ENCODE data around the gene TBXAS1. TPM values are rescaled to one million over a fixed set of nuclear protein-coding genes. Genes with fewer than 3 reads are reported as not detected.

The TBXAS1 gene
- total RNA-seq, 2 experiments from 2014 or later = 5.5 to 6.0 TPM

- Histone ChIP-seq H3K9me3 (ENCODE audit: control insufficient read depth in 1 of 2, insufficient read depth in 1 of 2, low read length in 2 of 2) (no peaks in the 10 kb centered on the region), H3K27me3 (ENCODE audit: control insufficient read depth in 1 of 2, insufficient read depth in 2 of 2, low read length in 2 of 2) (no peaks in the 10 kb centered on the region), H3K36me3 (ENCODE audit: insufficient read depth, low read length) (no peaks in the 10 kb centered on the region), H3K27ac (ENCODE audit: low read depth in 1 of 2, low read length in 2 of 2) (no peak overlapping the region), H3K4me3 (ENCODE audit: low read length) (no peak overlapping the region), H3K4me1 (ENCODE audit: insufficient read depth, low read length) (no peaks in the 10 kb centered on the region)
- CTCF ChIA-PET = no interaction called here
- ATAC-seq (ENCODE audit: poor library complexity) (no peak), DNase-seq (no peak)
- Mint-ChIP-seq H3K36me3 (ENCODE audit: low read depth) (no peaks in the 10 kb centered on the region), H3K27ac (no peak overlapping the region), H3K27me3 (no peaks in the 10 kb centered on the region), H3K9me3 (no peaks in the 10 kb centered on the region), H3K4me3 (no peak overlapping the region), H3K4me1 (ENCODE audit: low read depth) (no peaks in the 10 kb centered on the region)
- intact Hi-C loops (cut with DNase I, micrococcal nuclease) = no loop called here
- TF ChIP-seq CTCF (IDR thresholded peaks at IDR 0.05) = no peak
- POLR2A ChIA-PET = no interaction called here
These were observed 56.4 kb downstream of the TBXAS1 start for GRCh38 chr7:139885511-139885910.

GRCh38 chr7:139886206-139886605 is 57.1 kb downstream of the TBXAS1 start:
- no peaks in the 10 kb centered on the region for H3K9me3 Mint-ChIP-seq
- no peaks in the 10 kb centered on the region for H3K4me1 ChIP-seq (ENCODE audit: insufficient read depth, low read length)
- H3K4me3 ChIP-seq (ENCODE audit: low read length) = no peak overlapping the region
- no peaks in the 10 kb centered on the region for H3K27me3 ChIP-seq (ENCODE audit: control insufficient read depth in 1 of 2, insufficient read depth in 2 of 2, low read length in 2 of 2)
- DNase-seq (peak in 2 of 14 experiments; percentile 21 to 28), ATAC-seq (ENCODE audit: poor library complexity) (no peak)
- no peaks in the 10 kb centered on the region for H3K9me3 ChIP-seq (ENCODE audit: control insufficient read depth in 1 of 2, insufficient read depth in 1 of 2, low read length in 2 of 2)
- no peaks in the 10 kb centered on the region for H3K36me3 Mint-ChIP-seq (ENCODE audit: low read depth)
- H3K4me3 Mint-ChIP-seq = no peak overlapping the region
- no peaks in the 10 kb centered on the region for H3K36me3 ChIP-seq (ENCODE audit: insufficient read depth, low read length)
- POLR2A ChIA-PET = no interaction called here
- no peaks in the 10 kb centered on the region for H3K4me1 Mint-ChIP-seq (ENCODE audit: low read depth)
- H3K27ac ChIP-seq (ENCODE audit: low read depth in 1 of 2, low read length in 2 of 2) = no peak overlapping the region
- intact Hi-C loops (cut with DNase I, micrococcal nuclease) = no loop called here
- CTCF ChIA-PET = no interaction called here
- H3K27me3 Mint-ChIP-seq = no peaks in the 10 kb centered on the region
- H3K27ac Mint-ChIP-seq = no peak overlapping the region
- TF ChIP-seq CTCF (IDR thresholded peaks at IDR 0.05) = no peak

- DNase-seq (no peak), ATAC-seq (ENCODE audit: poor library complexity) (no peak)
- no peaks in the 10 kb centered on the region for H3K9me3 ChIP-seq (ENCODE audit: control insufficient read depth in 1 of 2, insufficient read depth in 1 of 2, low read length in 2 of 2)
- no peak overlapping the region for H3K4me3 Mint-ChIP-seq
- no peak overlapping the region for H3K27ac Mint-ChIP-seq
- H3K36me3 Mint-ChIP-seq (ENCODE audit: low read depth) = no peaks in the 10 kb centered on the region
- no peaks in the 10 kb centered on the region for H3K36me3 ChIP-seq (ENCODE audit: insufficient read depth, low read length)
- H3K4me1 ChIP-seq (ENCODE audit: insufficient read depth, low read length) = no peaks in the 10 kb centered on the region
- ChIA-PET POLR2A (no interaction called here), CTCF (no interaction called here)
- intact Hi-C loops (cut with DNase I, micrococcal nuclease) = no loop called here
- H3K9me3 Mint-ChIP-seq = no peaks in the 10 kb centered on the region
- H3K27ac ChIP-seq (ENCODE audit: low read depth in 1 of 2, low read length in 2 of 2) = no peak overlapping the region
- TF ChIP-seq CTCF (IDR thresholded peaks at IDR 0.05) = no peak
- H3K27me3 ChIP-seq (ENCODE audit: control insufficient read depth in 1 of 2, insufficient read depth in 2 of 2, low read length in 2 of 2) = no peaks in the 10 kb centered on the region
- no peaks in the 10 kb centered on the region for H3K4me1 Mint-ChIP-seq (ENCODE audit: low read depth)
- H3K27me3 Mint-ChIP-seq = no peaks in the 10 kb centered on the region
- no peak overlapping the region for H3K4me3 ChIP-seq (ENCODE audit: low read length)
These were observed 57.8 kb downstream of the TBXAS1 start for GRCh38 chr7:139886899-139887298.
